Activated T-cell treated with anti-CD3 and anti-CD28 coated beads, Interleukin-2, amount 50 U/mL, for 72 hours (primary cell): ENCODE data around the gene ACAD11. TPM values are rescaled to one million over a fixed set of nuclear protein-coding genes. Genes with fewer than 3 reads are reported as not detected.
A peak's percentile ranks its signal among the peaks of the same experiment; 100 is the strongest.
"Not testable (repeated sequence)": the region's sequence is repeated elsewhere in the genome, so short reads cannot be mapped to it uniquely, and the experiment has no call there.

Source experiments
- ATAC-seq, 2 donors: fragments of 150-1000 bp; cut with Tn5 transposase; replicated peaks in 1 of 2; 2 replicates each; pipeline ENCODE4 v1.10.0; 2021; ENCODE audit warnings: moderate library complexity in 2 of 2, mild to moderate bottlenecking in 1 of 2
- DNase-seq, 2 donors: peaks; one replicate each; pipeline ENCODE4 v3.0.0; 2021 to 2022; ENCODE audit warnings: mixed read lengths in 1 of 2
- H3K27ac Mint-ChIP-seq: one replicate; pipeline ENCODE4 v1.8.0; 2022; ENCODE audit warnings: mild to moderate bottlenecking, moderate library complexity, mixed read lengths
- H3K27me3 Mint-ChIP-seq: one replicate; pipeline ENCODE4 v1.8.0; 2022; ENCODE audit warnings: low read depth, mixed read lengths
- H3K36me3 Mint-ChIP-seq, 2 donors: one replicate each; pipeline ENCODE4 v1.8.0; 2022; ENCODE audit warnings: mixed read lengths in 2 of 2, mild to moderate bottlenecking in 1 of 2; ENCODE audit not compliant: insufficient read depth in 2 of 2
- H3K4me1 Mint-ChIP-seq: one replicate; pipeline ENCODE4 v1.8.0; 2022; ENCODE audit warnings: low read depth, mixed read lengths
- H3K4me3 Mint-ChIP-seq, 2 donors: one replicate each; pipeline ENCODE4 v1.8.0; 2022; ENCODE audit warnings: mild to moderate bottlenecking in 2 of 2, mixed read lengths in 2 of 2, moderate library complexity in 2 of 2
- H3K9me3 Mint-ChIP-seq, 2 donors: one replicate each; pipeline ENCODE4 v1.8.0; 2022; ENCODE audit warnings: mixed read lengths in 2 of 2
- total RNA-seq, 2 donors: library from RNA; stranded (reverse); gene quantifications; one replicate each; pipeline ENCODE4 v1.2.3, GENCODE V29; 2022

Gene ACAD11
- total RNA-seq, 2 donors from 2014 or later: 34.1 to 40.9 TPM

DNA sequence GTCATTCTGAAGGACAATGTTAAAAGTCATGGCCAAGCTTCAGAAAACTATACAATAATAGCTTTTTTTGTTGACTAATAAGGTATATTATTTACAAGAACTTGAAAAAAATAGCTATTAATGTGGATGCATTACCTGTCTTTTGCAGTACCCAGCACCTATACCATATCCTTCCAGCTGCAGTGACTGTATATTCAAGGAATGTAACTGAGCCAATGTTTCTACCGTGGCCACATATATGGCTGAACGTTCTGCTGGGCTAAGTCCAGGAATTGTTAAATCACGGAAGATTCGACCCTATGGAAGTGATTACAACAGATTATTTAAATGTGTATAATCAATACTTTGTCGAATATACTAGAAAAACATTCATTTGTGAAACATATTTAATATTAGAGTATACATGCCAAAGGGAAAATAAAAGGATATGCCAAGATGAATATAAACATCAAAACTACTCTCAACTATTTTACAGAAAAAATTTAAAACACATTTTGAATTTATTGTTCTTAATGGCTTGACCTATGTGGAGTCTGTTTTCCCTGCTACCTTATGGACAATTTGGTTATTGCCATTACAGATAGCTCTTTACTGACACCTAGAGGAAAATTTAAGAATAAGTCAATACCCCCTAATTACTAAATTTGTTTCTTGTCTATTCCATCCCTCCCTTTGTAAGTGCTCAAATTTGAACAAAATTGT is 17.6 kb downstream of the ACAD11 start:
- Mint-ChIP-seq H3K36me3 (peaks cover 3 to 9% of the 10 kb centered on the region in 2 donors), H3K27me3 (no peaks in the 10 kb centered on the region), H3K27ac (no peak overlapping the region), H3K4me1 (peaks cover 5% of the 10 kb centered on the region), H3K4me3 (no peak overlapping the region), H3K9me3 (no peaks in the 10 kb centered on the region)
- ATAC-seq (no peak), DNase-seq (no peak)

- DNase-seq, H3K4me3 Mint-ChIP-seq, H3K27ac Mint-ChIP-seq, H3K27me3 Mint-ChIP-seq, ATAC-seq, H3K4me1 Mint-ChIP-seq, H3K9me3 Mint-ChIP-seq, H3K36me3 Mint-ChIP-seq: not testable (repeated sequence)
Measured at GRCh38 chr3:132641427-132641826, 18.2 kb downstream of the ACAD11 start.

GRCh38 chr3:132638706-132639105 is 20.9 kb downstream of the ACAD11 start:
- Mint-ChIP-seq H3K36me3 (peaks cover 3 to 11% of the 10 kb centered on the region in 2 donors), H3K27me3 (no peaks in the 10 kb centered on the region), H3K27ac (no peak overlapping the region), H3K4me3 (no peak overlapping the region), H3K4me1 (no peaks in the 10 kb centered on the region), H3K9me3 (no peaks in the 10 kb centered on the region)
- no peak for ATAC-seq
- no peak for DNase-seq

DNA sequence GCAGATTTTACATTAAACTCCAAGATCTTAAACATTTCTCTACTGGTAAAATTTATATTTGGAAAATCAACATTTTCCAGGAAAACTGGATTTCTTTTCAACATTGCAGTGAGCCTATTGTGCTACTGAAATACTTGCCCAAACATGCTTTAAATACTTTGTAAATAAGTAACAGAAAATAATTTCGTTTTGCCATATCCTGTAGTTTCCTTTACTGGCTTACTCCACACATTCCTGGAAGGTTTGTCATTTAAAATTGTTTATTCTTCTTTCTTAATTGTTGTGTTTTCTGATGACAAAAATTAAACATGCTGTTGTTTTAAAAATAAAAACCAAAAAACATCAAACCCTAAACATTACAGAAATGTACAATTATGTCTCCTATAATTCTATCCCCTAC is 22.0 kb downstream of the ACAD11 start:
- no peaks in the 10 kb centered on the region for H3K9me3 Mint-ChIP-seq
- no peak overlapping the region for H3K4me3 Mint-ChIP-seq
- DNase-seq (no peak), ATAC-seq (no peak)
- no peaks in the 10 kb centered on the region for H3K27me3 Mint-ChIP-seq
- no peak overlapping the region for H3K27ac Mint-ChIP-seq
- no peaks in the 10 kb centered on the region for H3K4me1 Mint-ChIP-seq
- H3K36me3 Mint-ChIP-seq: peaks cover 3 to 11% of the 10 kb centered on the region in 2 donors

DNA sequence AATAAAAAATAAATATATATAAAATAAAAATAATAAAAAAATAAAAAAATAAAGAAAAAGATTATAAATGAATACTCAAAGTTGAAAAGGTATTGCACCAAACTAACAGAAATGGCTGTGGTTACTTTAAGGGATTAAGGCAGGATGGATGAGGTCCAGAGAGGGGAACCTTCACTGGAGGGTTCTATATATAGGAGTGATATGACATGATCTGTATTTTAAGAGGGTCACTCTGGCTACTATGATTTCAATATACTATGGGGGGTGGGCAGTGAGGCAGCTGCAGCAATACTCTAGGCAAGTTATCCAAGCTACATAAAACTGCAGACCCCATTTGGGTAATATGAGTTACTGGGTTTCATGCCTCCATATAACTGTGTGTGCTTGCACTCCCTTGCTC is 24.6 kb downstream of the ACAD11 start:
- Mint-ChIP-seq H3K4me3 (no peak overlapping the region), H3K4me1 (peaks cover 4% of the 10 kb centered on the region), H3K36me3 (peaks cover 0 to 10% of the 10 kb centered on the region in 2 donors), H3K27ac (no peak overlapping the region), H3K27me3 (no peaks in the 10 kb centered on the region), H3K9me3 (no peaks in the 10 kb centered on the region)
- DNase-seq: no peak
- no peak for ATAC-seq

DNA sequence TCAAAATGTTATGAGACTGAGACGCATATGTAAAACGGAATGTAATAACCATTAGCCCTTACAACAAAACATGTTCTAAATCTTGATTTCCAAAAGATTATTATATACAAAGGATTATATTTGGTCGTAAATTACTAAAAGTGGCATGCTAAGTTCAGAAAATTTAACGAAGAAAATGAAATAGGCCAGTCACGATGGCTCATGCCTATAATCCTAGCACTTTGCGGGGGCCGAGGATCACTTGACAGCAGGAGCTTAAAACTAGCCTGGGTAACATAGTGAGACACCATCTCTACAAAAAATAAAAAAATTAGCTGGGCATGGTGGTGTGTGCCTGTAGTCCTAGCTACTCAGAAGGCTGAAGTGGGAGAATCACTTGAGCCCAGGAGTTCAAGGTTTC is 29.0 kb downstream of the ACAD11 start:
- Mint-ChIP-seq H3K36me3 (peaks cover 2 to 7% of the 10 kb centered on the region in 2 donors), H3K27ac (no peak overlapping the region), H3K9me3 (no peaks in the 10 kb centered on the region), H3K27me3 (no peaks in the 10 kb centered on the region), H3K4me3 (no peak overlapping the region), H3K4me1 (peaks cover 9% of the 10 kb centered on the region)
- DNase-seq (no peak), ATAC-seq (no peak)

DNA sequence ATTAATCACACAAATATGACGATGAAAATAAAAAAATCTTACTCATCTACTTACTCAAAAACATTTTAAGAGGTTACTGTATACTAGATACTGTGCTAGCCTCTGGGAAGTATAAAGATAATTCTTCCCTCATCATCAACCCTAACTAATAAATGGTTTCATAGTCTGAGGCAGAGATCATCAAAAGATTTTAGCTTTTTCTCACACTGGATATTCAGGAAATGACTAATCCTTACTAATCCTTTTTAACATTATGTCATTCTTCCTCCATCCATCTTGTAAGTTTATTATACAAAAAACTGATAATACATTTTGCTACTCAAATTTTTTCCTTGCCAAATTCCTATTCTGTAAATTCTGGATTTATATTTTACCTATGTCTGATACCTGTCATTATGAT is 29.7 kb downstream of the ACAD11 start:
- ATAC-seq (no peak), DNase-seq (no peak)
- H3K9me3 Mint-ChIP-seq: no peaks in the 10 kb centered on the region
- no peak overlapping the region for H3K27ac Mint-ChIP-seq
- H3K4me3 Mint-ChIP-seq: no peak overlapping the region
- H3K36me3 Mint-ChIP-seq: peaks cover 4% of the 10 kb centered on the region in 2 donors
- H3K27me3 Mint-ChIP-seq: no peaks in the 10 kb centered on the region
- peaks cover 9% of the 10 kb centered on the region for H3K4me1 Mint-ChIP-seq

DNA sequence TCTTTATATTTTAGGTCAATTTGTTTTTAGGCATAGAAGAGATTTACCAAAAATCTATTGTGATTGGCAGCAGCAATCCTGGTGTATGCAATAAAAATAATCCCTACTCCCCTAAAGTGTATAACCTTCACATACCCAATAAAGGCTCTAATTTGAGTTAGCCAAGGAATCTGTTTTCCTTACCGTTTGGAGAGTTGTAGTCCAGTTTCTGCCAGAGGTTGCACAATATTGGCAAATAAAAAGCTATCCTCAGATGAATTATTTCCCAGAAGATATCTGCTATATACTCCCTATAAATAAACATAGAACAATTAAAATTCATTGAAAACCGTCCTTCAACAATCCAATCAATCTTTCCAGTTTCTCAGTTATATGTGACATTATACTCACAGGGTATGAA is 31.5 kb downstream of the ACAD11 start:
- Mint-ChIP-seq H3K27ac (no peak overlapping the region), H3K4me1 (peaks cover 9% of the 10 kb centered on the region), H3K36me3 (peaks cover 4% of the 10 kb centered on the region in 2 donors), H3K4me3 (no peak overlapping the region), H3K9me3 (no peaks in the 10 kb centered on the region), H3K27me3 (no peaks in the 10 kb centered on the region)
- ATAC-seq (no peak), DNase-seq (no peak)

- DNase-seq (no peak), ATAC-seq (no peak)
- Mint-ChIP-seq H3K27ac (peak overlapping the region; percentile 3), H3K27me3 (no peaks in the 10 kb centered on the region), H3K4me3 (no peak overlapping the region), H3K4me1 (peaks cover 9% of the 10 kb centered on the region), H3K9me3 (no peaks in the 10 kb centered on the region), H3K36me3 (peaks cover 4% of the 10 kb centered on the region in 2 donors)
Measured at GRCh38 chr3:132626955-132627354, 32.7 kb downstream of the ACAD11 start.

- no peak for ATAC-seq
- Mint-ChIP-seq H3K36me3 (peaks cover 4 to 9% of the 10 kb centered on the region in 2 donors), H3K9me3 (no peaks in the 10 kb centered on the region), H3K27me3 (no peaks in the 10 kb centered on the region), H3K4me1 (peaks cover 9% of the 10 kb centered on the region), H3K4me3 (no peak overlapping the region), H3K27ac (peak overlapping the region; percentile 14)
- no peak for DNase-seq
Measured at GRCh38 chr3:132625613-132626012, 34.0 kb downstream of the ACAD11 start.

DNA sequence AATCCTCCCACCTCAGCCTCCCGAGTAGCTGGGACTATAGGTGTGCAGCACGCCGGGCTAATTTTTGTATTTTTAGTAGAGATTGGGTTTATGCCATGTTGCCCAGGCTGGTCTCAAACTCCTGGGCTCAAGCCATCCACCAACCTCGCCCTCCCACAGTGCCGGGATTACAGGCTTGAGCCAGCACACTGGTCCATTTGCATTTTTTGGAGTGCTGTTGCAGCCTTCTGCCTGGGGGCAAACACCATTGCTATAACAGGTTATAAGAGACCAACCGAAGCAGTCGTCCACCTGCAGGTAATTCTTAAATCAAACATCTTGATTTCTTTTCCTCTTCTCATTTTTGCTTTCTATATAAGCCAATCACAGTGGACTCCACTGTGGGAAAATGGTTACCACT is 34.8 kb downstream of the ACAD11 start:
- Mint-ChIP-seq H3K36me3 (peaks cover 4 to 8% of the 10 kb centered on the region in 2 donors), H3K27ac (no peak overlapping the region), H3K27me3 (no peaks in the 10 kb centered on the region), H3K4me1 (peaks cover 2% of the 10 kb centered on the region), H3K4me3 (no peak overlapping the region), H3K9me3 (no peaks in the 10 kb centered on the region)
- ATAC-seq (no peak), DNase-seq (no peak)

DNA sequence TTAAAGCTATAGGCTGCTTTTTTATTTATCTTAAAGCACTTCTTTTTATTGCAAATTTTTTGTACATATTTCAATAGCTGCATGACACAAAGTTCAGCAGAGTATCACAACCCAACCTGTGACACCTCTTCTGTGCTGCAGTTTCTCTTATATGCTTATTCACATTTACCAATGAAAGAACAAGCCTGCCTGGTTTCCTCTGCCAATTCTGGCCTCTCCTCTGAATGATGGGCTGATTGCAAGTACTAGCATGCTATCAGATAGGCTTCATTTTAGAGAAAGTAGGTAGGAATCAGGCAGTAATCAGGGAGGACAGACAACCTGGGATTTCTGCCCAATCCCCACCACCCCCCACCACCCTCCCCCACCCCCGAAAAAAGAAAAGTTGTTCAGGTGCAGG is 36.0 kb downstream of the ACAD11 start:
- H3K4me3 Mint-ChIP-seq: no peak overlapping the region

DNA sequence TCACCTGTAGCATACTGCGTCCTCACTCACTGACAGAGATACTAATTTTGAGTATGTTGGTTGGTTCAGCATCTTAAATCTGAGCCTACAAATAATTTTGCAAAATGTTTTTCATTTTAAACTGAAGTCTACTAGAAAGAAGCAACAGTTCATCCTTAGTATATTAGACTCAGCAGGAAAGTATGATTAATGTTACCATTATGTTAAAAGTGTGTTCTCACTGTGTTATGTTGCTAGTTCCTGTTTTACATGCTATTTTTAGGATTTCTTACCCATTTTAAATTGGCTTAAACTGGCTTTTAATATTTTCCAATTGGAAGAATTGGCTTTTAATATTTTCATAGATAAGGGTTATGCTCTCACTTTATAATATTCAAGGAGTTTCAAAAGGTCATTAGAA is 36.8 kb downstream of the ACAD11 start:
- Mint-ChIP-seq H3K27me3 (no peaks in the 10 kb centered on the region), H3K36me3 (peaks cover 4 to 8% of the 10 kb centered on the region in 2 donors), H3K4me3 (no peak overlapping the region), H3K4me1 (no peaks in the 10 kb centered on the region), H3K27ac (no peak overlapping the region), H3K9me3 (no peaks in the 10 kb centered on the region)
- ATAC-seq (no peak), DNase-seq (no peak)

More for the DNA sequence above, 36.0 kb downstream of the ACAD11 start:
- no peak for DNase-seq
- no peaks in the 10 kb centered on the region for H3K4me1 Mint-ChIP-seq
- no peak overlapping the region for H3K27ac Mint-ChIP-seq
- peaks cover 4 to 8% of the 10 kb centered on the region in 2 donors for H3K36me3 Mint-ChIP-seq
- no peak for ATAC-seq
- H3K9me3 Mint-ChIP-seq: no peaks in the 10 kb centered on the region
- H3K27me3 Mint-ChIP-seq: no peaks in the 10 kb centered on the region

GRCh38 chr3:132622148-132622547 is 37.5 kb downstream of the ACAD11 start:
- Mint-ChIP-seq H3K27me3 (no peaks in the 10 kb centered on the region), H3K36me3 (peaks cover 5 to 11% of the 10 kb centered on the region in 2 donors), H3K9me3 (no peaks in the 10 kb centered on the region), H3K27ac (no peak overlapping the region), H3K4me1 (no peaks in the 10 kb centered on the region), H3K4me3 (no peak overlapping the region)
- DNase-seq (no peak), ATAC-seq (no peak)
